OCI-LY1 (cell line): ENCODE results near the gene CD300A.

Source experiments
- H2AFZ ChIP-seq: fragments of 200-600 bp; sonication (generic), shearing (Covaris generic); 2 replicates; pipeline ENCODE4 v1.6.0; 2014; ENCODE audit warnings: antibody characterized with exemption, mild to moderate bottlenecking, low read length
- H3F3A ChIP-seq: fragments of 200-600 bp; sonication (generic), shearing (Covaris generic); 2 replicates; pipeline ENCODE4 v1.6.0; 2014; ENCODE audit warnings: mild to moderate bottlenecking, antibody characterized with exemption, low read length, moderate library complexity; ENCODE audit not compliant: insufficient read depth
- H3K27ac ChIP-seq: fragments of 200-600 bp; sonication (generic); 2 replicates; pipeline ENCODE4 v1.5.1; 2014; ENCODE audit warnings: low read length, mixed run types, mild to moderate bottlenecking, low read depth; ENCODE audit not compliant: poor library complexity, severe bottlenecking
- H3K27me3 ChIP-seq: fragments of 200-600 bp; sonication (generic); 2 replicates; pipeline ENCODE4 v1.6.0; 2014; ENCODE audit warnings: antibody characterized with exemption, mild to moderate bottlenecking, low read length, moderate library complexity; ENCODE audit not compliant: insufficient read depth
- H3K36me3 ChIP-seq: fragments of 200-600 bp; sonication (generic); 2 replicates; pipeline ENCODE4 v1.6.1; 2014; ENCODE audit warnings: mild to moderate bottlenecking, antibody characterized with exemption, low read length, moderate library complexity, mixed read lengths; ENCODE audit not compliant: insufficient read depth
- H3K4me1 ChIP-seq: fragments of 200-600 bp; sonication (generic); 2 replicates; pipeline ENCODE4 v1.5.1; 2014; ENCODE audit warnings: mild to moderate bottlenecking, low read length, moderate library complexity; ENCODE audit not compliant: insufficient read depth, severe bottlenecking
- H3K4me2 ChIP-seq: fragments of 200-600 bp; sonication (generic), shearing (Covaris generic); 2 replicates; pipeline ENCODE4 v1.6.1; 2014; ENCODE audit warnings: low read length
- H3K4me3 ChIP-seq: fragments of 200-600 bp; sonication (generic); 2 replicates; pipeline ENCODE4 v1.5.1; 2014; ENCODE audit warnings: low read length, low read depth, mild to moderate bottlenecking, mixed read lengths; ENCODE audit not compliant: poor library complexity, severe bottlenecking
- H3K79me2 ChIP-seq: fragments of 200-600 bp; shearing (Covaris generic); 2 replicates; pipeline ENCODE4 v1.6.1; 2016; ENCODE audit warnings: mixed run types, low read length, mixed read lengths; ENCODE audit not compliant: insufficient read depth
- H3K9ac ChIP-seq: fragments of 200-600 bp; sonication (generic), shearing (Covaris generic); 2 replicates; pipeline ENCODE4 v1.6.1; 2014; ENCODE audit warnings: mild to moderate bottlenecking, low read length, mixed read lengths
- H3K9me2 ChIP-seq: fragments of 200-600 bp; sonication (generic), shearing (Covaris generic); 2 replicates; pipeline ENCODE4 v1.6.1; 2014; ENCODE audit warnings: low read depth, mild to moderate bottlenecking, low read length, mixed read lengths
- H3K9me3 ChIP-seq: fragments of 200-600 bp; shearing (Covaris generic); 2 replicates; pipeline ENCODE4 v1.6.1; 2014; ENCODE audit warnings: low read length, mixed read lengths
- H4K20me1 ChIP-seq: fragments of 200-600 bp; sonication (generic), shearing (Covaris generic); 2 replicates; pipeline ENCODE4 v1.6.0; 2016; ENCODE audit warnings: mild to moderate bottlenecking, low read length; ENCODE audit not compliant: insufficient read depth
- EZH2 ChIP-seq: fragments of 200-600 bp; sonication (generic), shearing (Covaris generic); IDR thresholded peaks from 2 replicates; pipeline ENCODE4 v1.8.0; 2017; ENCODE audit warnings: borderline replicate concordance, mixed run types, mild to moderate bottlenecking, antibody characterized with exemption, low read length, moderate library complexity, mixed read lengths
- TF ChIP-seq, protein P1 (sequence below): fragments of 200-600 bp; sonication (generic), shearing (Covaris generic); IDR thresholded peaks from 2 replicates; pipeline ENCODE4 v1.5.1; 2017; ENCODE audit warnings: mild to moderate bottlenecking, antibody characterized with exemption, low read length, moderate library complexity, mixed read lengths

The CD300A gene

DNA sequence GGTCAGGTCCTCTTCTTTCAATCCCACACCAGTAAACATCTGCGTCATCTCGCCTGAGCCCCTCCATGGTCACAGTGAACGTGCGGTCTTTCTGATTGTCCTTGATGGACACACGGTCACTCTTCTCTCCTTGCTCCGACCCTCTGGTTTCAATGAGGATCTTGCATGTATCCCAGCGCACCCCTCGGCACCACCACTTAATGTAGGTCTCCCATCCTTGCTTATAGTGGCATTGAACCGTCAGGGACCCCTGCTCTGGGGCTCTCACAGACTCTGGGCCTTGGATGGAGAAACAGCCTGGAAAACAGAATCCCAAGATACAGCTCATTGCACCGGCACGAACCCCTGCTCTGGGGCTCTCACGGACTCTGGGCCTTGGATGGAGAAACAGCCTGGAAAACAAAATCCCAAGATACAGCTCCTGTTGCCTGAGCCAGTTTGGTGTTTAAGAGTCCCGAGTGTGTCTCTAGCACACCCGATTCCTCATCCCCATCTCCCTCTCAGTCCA, 59.4 kb downstream of the CD300A start:
- no peak overlapping the region for H3K4me2 ChIP-seq
- no peak overlapping the region for H2AFZ ChIP-seq
- H3K79me2 ChIP-seq = no peaks in the 10 kb centered on the region
- H3K36me3 ChIP-seq = no peaks in the 10 kb centered on the region
- H3K9ac ChIP-seq = no peak overlapping the region
- H3K4me1 ChIP-seq = no peaks in the 10 kb centered on the region
- no peaks in the 10 kb centered on the region for H3K9me3 ChIP-seq
- H3K27me3 ChIP-seq = no peaks in the 10 kb centered on the region
- H3K9me2 ChIP-seq = no peaks in the 10 kb centered on the region
- H3K27ac ChIP-seq = no peak overlapping the region
- H4K20me1 ChIP-seq = no peaks in the 10 kb centered on the region
- H3K4me3 ChIP-seq = no peak overlapping the region
- no peaks in the 10 kb centered on the region for H3F3A ChIP-seq
- TF ChIP-seq, protein P1, sequence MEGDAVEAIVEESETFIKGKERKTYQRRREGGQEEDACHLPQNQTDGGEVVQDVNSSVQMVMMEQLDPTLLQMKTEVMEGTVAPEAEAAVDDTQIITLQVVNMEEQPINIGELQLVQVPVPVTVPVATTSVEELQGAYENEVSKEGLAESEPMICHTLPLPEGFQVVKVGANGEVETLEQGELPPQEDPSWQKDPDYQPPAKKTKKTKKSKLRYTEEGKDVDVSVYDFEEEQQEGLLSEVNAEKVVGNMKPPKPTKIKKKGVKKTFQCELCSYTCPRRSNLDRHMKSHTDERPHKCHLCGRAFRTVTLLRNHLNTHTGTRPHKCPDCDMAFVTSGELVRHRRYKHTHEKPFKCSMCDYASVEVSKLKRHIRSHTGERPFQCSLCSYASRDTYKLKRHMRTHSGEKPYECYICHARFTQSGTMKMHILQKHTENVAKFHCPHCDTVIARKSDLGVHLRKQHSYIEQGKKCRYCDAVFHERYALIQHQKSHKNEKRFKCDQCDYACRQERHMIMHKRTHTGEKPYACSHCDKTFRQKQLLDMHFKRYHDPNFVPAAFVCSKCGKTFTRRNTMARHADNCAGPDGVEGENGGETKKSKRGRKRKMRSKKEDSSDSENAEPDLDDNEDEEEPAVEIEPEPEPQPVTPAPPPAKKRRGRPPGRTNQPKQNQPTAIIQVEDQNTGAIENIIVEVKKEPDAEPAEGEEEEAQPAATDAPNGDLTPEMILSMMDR = no peak
- no peak for TF ChIP-seq EZH2

GRCh38 chr17:74526681-74527080, 60.2 kb downstream of the CD300A start:
- no peaks in the 10 kb centered on the region for H3F3A ChIP-seq
- no peaks in the 10 kb centered on the region for H3K27me3 ChIP-seq
- no peaks in the 10 kb centered on the region for H3K9me3 ChIP-seq
- H4K20me1 ChIP-seq = no peaks in the 10 kb centered on the region
- H3K79me2 ChIP-seq = no peaks in the 10 kb centered on the region
- H3K4me1 ChIP-seq = no peaks in the 10 kb centered on the region
- H3K27ac ChIP-seq = no peak overlapping the region
- H2AFZ ChIP-seq = no peak overlapping the region
- no peak overlapping the region for H3K4me3 ChIP-seq
- H3K36me3 ChIP-seq = no peaks in the 10 kb centered on the region
- no peaks in the 10 kb centered on the region for H3K9me2 ChIP-seq
- H3K4me2 ChIP-seq = no peak overlapping the region
- TF ChIP-seq, protein P1 = no peak
- no peak for TF ChIP-seq EZH2
- H3K9ac ChIP-seq = no peak overlapping the region

- no peak overlapping the region for H3K27ac ChIP-seq
- no peaks in the 10 kb centered on the region for H3K9me2 ChIP-seq
- H3K9ac ChIP-seq = no peak overlapping the region
- H3K36me3 ChIP-seq = no peaks in the 10 kb centered on the region
- no peaks in the 10 kb centered on the region for H3K27me3 ChIP-seq
- H3F3A ChIP-seq = no peaks in the 10 kb centered on the region
- no peaks in the 10 kb centered on the region for H3K4me1 ChIP-seq
- H3K9me3 ChIP-seq = no peaks in the 10 kb centered on the region
- no peak overlapping the region for H2AFZ ChIP-seq
- no peaks in the 10 kb centered on the region for H4K20me1 ChIP-seq
- no peak overlapping the region for H3K4me2 ChIP-seq
- no peaks in the 10 kb centered on the region for H3K79me2 ChIP-seq
- TF ChIP-seq, protein P1 = no peak
- no peak for TF ChIP-seq EZH2
- H3K4me3 ChIP-seq = no peak overlapping the region
Observed at GRCh38 chr17:74527081-74527480, 60.6 kb downstream of the CD300A start.
